Endothelial cell of umbilical vein (primary cell): ENCODE results near the gene LRRK1.

ENCODE experiments used
- CTCF ChIP-seq, 2 donors: IDR thresholded peaks; 1 replicate in 1 of 2; 2 replicates in 1 of 2; pipeline ENCODE4 v1.5.1; 2011; ENCODE audit warnings: low read length in 2 of 2, mild to moderate bottlenecking in 2 of 2, moderate library complexity in 2 of 2, control low read depth in 1 of 2, inconsistent platforms in 1 of 2, low read depth in 1 of 2; ENCODE audit not compliant: insufficient read depth in 1 of 2; ENCODE audit errors: extremely low read depth in 1 of 2
- EZH2 ChIP-seq: IDR thresholded peaks from 2 replicates; pipeline ENCODE4 v1.6.1; 2012; ENCODE audit warnings: borderline replicate concordance, low read depth, mild to moderate bottlenecking, moderate library complexity, low read length, inconsistent platforms; ENCODE audit not compliant: severe bottlenecking
- GATA2 ChIP-seq: IDR thresholded peaks from 2 replicates; pipeline ENCODE4 v1.7.0; 2011; ENCODE audit warnings: low read depth, mild to moderate bottlenecking, moderate library complexity, mixed read lengths, low read length; ENCODE audit not compliant: insufficient read length, insufficient read depth
- JUN ChIP-seq: IDR thresholded peaks from 2 replicates; pipeline ENCODE4 v1.6.1; 2011; ENCODE audit warnings: borderline replicate concordance, low read depth; ENCODE audit not compliant: insufficient read length, insufficient read depth

- TF ChIP-seq CTCF (IDR thresholded peaks at IDR 0.05; ENCODE audit: extremely low read depth in 1 of 2, insufficient read depth in 1 of 2, low read depth in 1 of 2, low read length in 2 of 2) (peak; percentile 73 to 74), EZH2 (no peak), JUN (no peak), GATA2 (no peak)
Measured at GRCh38 chr15:100873029-100873677, 46.0 kb upstream of the LRRK1 start.
